HepG2 (cell line): Measurements from ENCODE around the gene SLC7A8. TPM values are rescaled to one million over a fixed set of nuclear protein-coding genes. Genes with fewer than 3 reads are reported as not detected.

Source experiments
- ATAC-seq: fragments of 200-7000 bp; cut with Tn5 transposase; 3 replicates; pipeline ENCODE4 v1.9.1; 2020; ENCODE audit warnings: mild to moderate bottlenecking, moderate library complexity
- BruUV-seq: library from RNA; stranded (reverse); fragments of 400-500 nt; replicated peaks from 2 replicates; lab custom pipeline; 2021; lab: Mats Ljungman, UMichigan
- CTCF ChIA-PET: fragments of 300-600 bp; formaldehyde crosslinking; extraction: SDS; loops from one replicate; lab custom pipeline; 2021; ENCODE audit warnings: low total read pairs, inconsistent platforms, low intra/inter-chr PET ratio; lab: Yijun Ruan, JAX
- POLR2A ChIA-PET: fragments of 350-600 bp; sonication (Branson Sonifier 250); formaldehyde crosslinking; loops from one replicate; lab custom pipeline; 2020; ENCODE audit warnings: antibody characterized with exemption, inconsistent platforms; lab: Yijun Ruan, JAX
- DNase-seq: peaks from one replicate; pipeline ENCODE4 v3.0.0-alpha.2; 2015; ENCODE audit warnings: low spot score
- FAIRE-seq: peaks from 3 replicates; lab custom pipeline; 2011; peaks lifted over from hg19 to GRCh38; lab: Jason Lieb, UNC
- H2AFZ ChIP-seq: one replicate; pipeline ENCODE4 v1.6.1; 2011; ENCODE audit warnings: low read length, inconsistent platforms
- H3K27ac ChIP-seq: fragments of 300-600 bp; 3 replicates; pipeline ENCODE4 v1.8.0; 2011; ENCODE audit warnings: mixed run types, mild to moderate bottlenecking, mixed read lengths, low read length, inconsistent platforms; ENCODE audit not compliant: insufficient read depth; ENCODE audit errors: extremely low read length
- H3K27me3 ChIP-seq, 2 experiments: fragments of 200-600 bp in 1 of 2; 2 replicates in 1 of 2; 3 replicates in 1 of 2; pipeline versions ENCODE4 v1.6.0 to v1.8.0; 2011; ENCODE audit warnings: low read length in 2 of 2, mild to moderate bottlenecking in 2 of 2, moderate library complexity in 2 of 2, inconsistent platforms in 1 of 2; ENCODE audit not compliant: insufficient read depth in 2 of 2, control insufficient read depth in 1 of 2
- H3K36me3 ChIP-seq, 2 experiments: fragments of 200-600 bp in 1 of 2; replicated peaks in 1 of 2; 2 replicates in 1 of 2; 3 replicates in 1 of 2; pipeline versions ENCODE4 v1.5.1 to v1.8.0; 2011; ENCODE audit warnings: low read length in 2 of 2, inconsistent platforms in 1 of 2; ENCODE audit not compliant: insufficient read depth in 2 of 2, control insufficient read depth in 1 of 2
- H3K4me1 ChIP-seq: 2 replicates; pipeline ENCODE4 v1.5.1; 2012; ENCODE audit warnings: low read length, inconsistent platforms; ENCODE audit not compliant: insufficient read depth
- H3K4me2 ChIP-seq: 2 replicates; pipeline ENCODE4 v1.6.0; 2011; ENCODE audit warnings: low read depth, low read length, inconsistent platforms
- H3K4me3 ChIP-seq, 3 experiments: fragments of 200-600 bp in 1 of 3; sonication (generic), shearing (Covaris generic) in 1 of 3; replicated peaks in 1 of 3; 2 replicates each; pipeline ENCODE4 v1.5.1; 2011 to 2016; ENCODE audit warnings: low read length in 3 of 3, inconsistent platforms in 2 of 3, low read depth in 2 of 3, mild to moderate bottlenecking in 2 of 3, control low read depth in 1 of 3, mixed read lengths in 1 of 3; ENCODE audit not compliant: insufficient read depth in 1 of 3
- H3K79me2 ChIP-seq: one replicate; pipeline ENCODE4 v1.6.1; 2011; ENCODE audit warnings: low read length, inconsistent platforms; ENCODE audit not compliant: insufficient read depth
- H3K9ac ChIP-seq: 2 replicates; pipeline ENCODE4 v1.6.0; 2011; ENCODE audit warnings: mild to moderate bottlenecking, low read depth, low read length, inconsistent platforms; ENCODE audit not compliant: insufficient read depth
- H3K9me3 ChIP-seq: 2 replicates; pipeline ENCODE4 v1.5.1; 2012; ENCODE audit warnings: mild to moderate bottlenecking, low read length
- H4K20me1 ChIP-seq: 2 replicates; pipeline ENCODE4 v1.6.0; 2011; ENCODE audit warnings: inconsistent platforms, mild to moderate bottlenecking, low read length, moderate library complexity; ENCODE audit not compliant: insufficient read depth
- EEA1 ChIP-seq: sonication (generic); formaldehyde crosslinking; IDR thresholded peaks from 2 replicates; pipeline ENCODE4 v1.5.1; 2020; ENCODE audit warnings: mild to moderate bottlenecking, missing genetic modification reagents, borderline replicate concordance
- EZH2 ChIP-seq: conservative IDR thresholded peaks from 2 replicates; pipeline ENCODE4 v1.6.1; 2012; ENCODE audit warnings: mild to moderate bottlenecking, low read depth, low read length, moderate library complexity
- FOXO1 ChIP-seq: sonication (generic); formaldehyde crosslinking; IDR thresholded peaks from 2 replicates; pipeline ENCODE4 v1.4.0; 2020; ENCODE audit warnings: missing genetic modification reagents
- HNF4A ChIP-seq: sonication (generic); formaldehyde crosslinking; IDR thresholded peaks from 2 replicates; pipeline ENCODE4 v1.4.0; 2020; ENCODE audit warnings: missing genetic modification reagents
- HNRNPK ChIP-seq: fragments of 200-400 bp; formaldehyde crosslinking; IDR thresholded peaks from 2 replicates; pipeline ENCODE4 v1.6.1; 2018; ENCODE audit warnings: low read length, low read depth, moderate library complexity, mild to moderate bottlenecking; ENCODE audit not compliant: poor library complexity, severe bottlenecking
- MIXL1 ChIP-seq: IDR thresholded peaks from 2 replicates; pipeline ENCODE4 v1.6.1; 2016
- MTF1 ChIP-seq: sonication (generic); formaldehyde crosslinking; IDR thresholded peaks from 2 replicates; pipeline ENCODE4 v1.5.0; 2020; ENCODE audit warnings: missing genetic modification reagents
- NFE2 ChIP-seq: sonication (generic); formaldehyde crosslinking; IDR thresholded peaks from 2 replicates; pipeline ENCODE4 v1.4.0; 2020; ENCODE audit warnings: missing genetic modification reagents
- REL ChIP-seq: sonication (generic); formaldehyde crosslinking; conservative IDR thresholded peaks from 2 replicates; pipeline ENCODE4 v1.8.0; 2022; ENCODE audit warnings: mild to moderate bottlenecking, missing genetic modification reagents, moderate library complexity
- ZIK1 ChIP-seq: sonication (generic); formaldehyde crosslinking; IDR thresholded peaks from 2 replicates; pipeline ENCODE4 v1.5.0; 2020; ENCODE audit warnings: mild to moderate bottlenecking, low read depth, missing genetic modification reagents, borderline replicate concordance
- ZNF563 ChIP-seq: sonication (generic); formaldehyde crosslinking; IDR thresholded peaks from 2 replicates; pipeline ENCODE4 v1.8.0; 2022; ENCODE audit warnings: mild to moderate bottlenecking, moderate library complexity, missing genetic modification reagents
- ZNF709 ChIP-seq: sonication (generic); formaldehyde crosslinking; IDR thresholded peaks from 2 replicates; pipeline ENCODE4 v1.5.0; 2020; ENCODE audit warnings: mild to moderate bottlenecking, missing genetic modification reagents
- WGBS: methylation state at CpG from one replicate; pipeline ENCODE4 v1.1.6; 2017; ENCODE audit warnings: low lambda C conversion rate; 5-methylcytosine and 5-hydroxymethylcytosine counted together
- in situ Hi-C: cut with HindIII; loops from 2 replicates; pipeline ENCODE4 v1.10.0; 2017; ENCODE audit warnings: low pct_unique_long_range_greater_than_20kb; ENCODE audit not compliant: extremely low pct_ligation_motif_present
- intact Hi-C: fragments of 100-400 bp; cut with micrococcal nuclease; formaldehyde crosslinking; loops from one replicate; pipeline ENCODE4 v1.10.0; 2022; ENCODE audit not compliant: unreplicated experiment
- polyA plus RNA-seq, 8 experiments: library from polyadenylated mRNA; depleted of rRNA in 3 of 8; stranded (reverse) in 7 of 8; unstranded in 1 of 8; fragments of >200 nt; fragmentation: Illumina TruSeq in 4 of 8; extraction: Trizol in 4 of 8; gene quantifications; 2 replicates each; pipeline versions ENCODE4 v1.2.1 to v1.2.3, GENCODE V29; 2011 to 2016; ENCODE audit warnings: low read depth in 4 of 8, missing spikeins in 1 of 8, mixed read lengths in 1 of 8; ENCODE audit not compliant: insufficient read depth in 1 of 8
- total RNA-seq, 5 experiments: library from RNA; depleted of rRNA; stranded (reverse); fragments of >200 nt; fragmentation: Illumina TruSeq; extraction: Trizol; gene quantifications; 2 replicates each; pipeline ENCODE4 v1.2.3, GENCODE V29; 2016; ENCODE audit warnings: low read depth in 1 of 5
- TF ChIP-seq, protein P1 (sequence below): IDR thresholded peaks from 2 replicates; pipeline ENCODE4 v1.6.1; 2016; ENCODE audit warnings: low read depth, control low read depth
- TF ChIP-seq, protein P2 (sequence below): sonication (generic); formaldehyde crosslinking; IDR thresholded peaks from 2 replicates; pipeline ENCODE4 v1.5.1; 2020; ENCODE audit warnings: mild to moderate bottlenecking, missing genetic modification reagents, borderline replicate concordance

The SLC7A8 gene
- total and polyA plus RNA-seq, 2 of the 13 experiments (the other 11 are each of a cell fraction or from before 2014, with no cell fraction given): 0.25 TPM; not detected in 1

DNA sequence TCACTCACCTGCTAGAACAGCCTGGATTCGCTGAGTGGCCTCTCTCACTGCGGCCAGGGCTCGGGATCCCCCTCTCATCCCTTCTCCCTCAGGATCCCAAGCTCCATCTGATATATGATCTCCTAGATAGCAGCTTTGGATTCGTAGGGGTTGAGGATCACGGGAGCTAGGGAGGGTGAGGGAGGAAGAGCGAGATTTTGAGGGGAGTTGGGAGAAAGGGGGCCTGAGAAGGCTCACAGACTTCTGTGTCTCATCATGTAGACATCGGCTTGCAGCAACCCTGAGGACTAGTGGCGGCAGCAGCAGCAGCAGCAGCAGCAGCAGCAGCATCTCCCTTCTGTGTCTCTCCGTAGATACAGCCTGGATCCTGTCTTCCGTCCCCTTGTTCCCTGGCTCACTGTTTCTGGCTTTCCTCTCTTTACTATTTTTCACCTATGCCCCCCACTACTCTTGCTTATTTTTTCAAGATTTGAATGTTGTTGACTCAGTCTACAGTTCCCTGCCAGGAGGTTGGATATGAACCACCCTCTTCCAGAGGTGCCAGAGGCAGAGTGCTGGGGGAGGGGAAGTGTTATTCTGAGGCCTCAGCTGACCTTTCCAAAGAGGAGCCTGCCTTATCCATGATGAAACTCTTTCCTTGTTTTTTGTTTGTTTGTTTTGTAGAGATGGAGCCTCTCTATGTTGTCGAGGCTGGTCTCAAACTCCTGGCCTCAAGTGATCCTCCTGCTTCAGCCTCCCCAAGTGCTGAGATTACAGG is 78.7 kb downstream of the SLC7A8 start, which contains the start of gene CIROP (continued):
- TF ChIP-seq, protein P1, sequence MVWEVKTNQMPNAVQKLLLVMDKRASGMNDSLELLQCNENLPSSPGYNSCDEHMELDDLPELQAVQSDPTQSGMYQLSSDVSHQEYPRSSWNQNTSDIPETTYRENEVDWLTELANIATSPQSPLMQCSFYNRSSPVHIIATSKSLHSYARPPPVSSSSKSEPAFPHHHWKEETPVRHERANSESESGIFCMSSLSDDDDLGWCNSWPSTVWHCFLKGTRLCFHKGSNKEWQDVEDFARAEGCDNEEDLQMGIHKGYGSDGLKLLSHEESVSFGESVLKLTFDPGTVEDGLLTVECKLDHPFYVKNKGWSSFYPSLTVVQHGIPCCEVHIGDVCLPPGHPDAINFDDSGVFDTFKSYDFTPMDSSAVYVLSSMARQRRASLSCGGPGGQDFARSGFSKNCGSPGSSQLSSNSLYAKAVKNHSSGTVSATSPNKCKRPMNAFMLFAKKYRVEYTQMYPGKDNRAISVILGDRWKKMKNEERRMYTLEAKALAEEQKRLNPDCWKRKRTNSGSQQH (CRISPR knock-in tag): no peak
- no peak for TF ChIP-seq NFE2
- TF ChIP-seq MIXL1: peak; percentile 3; the same call in 1 of the 2 replicates
- TF ChIP-seq HNRNPK: peak; percentile 79

DNA sequence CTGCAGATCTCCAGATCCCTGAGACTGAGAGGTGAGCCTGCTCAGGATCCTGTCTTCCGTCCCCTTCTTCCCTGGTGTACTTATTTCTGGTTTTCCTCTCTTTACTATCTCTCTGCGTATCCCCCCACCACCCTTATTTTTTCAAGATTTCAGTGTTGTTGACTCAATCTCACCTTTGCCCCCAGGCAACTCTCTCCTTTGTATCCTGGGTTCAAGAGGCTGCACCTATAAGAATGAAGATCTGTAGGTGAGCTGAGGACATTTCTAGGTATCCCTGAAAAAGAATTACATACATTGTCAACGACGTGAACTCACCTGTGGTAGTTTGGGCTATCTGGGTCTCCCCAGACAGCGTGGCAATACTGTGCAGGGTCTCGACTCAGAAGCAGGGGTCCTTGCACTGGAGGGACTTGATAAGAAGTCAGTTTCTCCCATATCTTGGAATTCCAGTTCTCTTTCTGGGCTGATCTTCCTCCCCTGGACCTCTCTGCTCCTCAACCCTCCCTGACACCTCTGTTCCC is 79.3 kb downstream of the SLC7A8 start:
- intact Hi-C loops: no loop called here
- Histone ChIP-seq H3K9me3 (no peaks in the 10 kb centered on the region), H3K27me3 (peaks cover 8 to 45% of the 10 kb centered on the region in 2 experiments), H3K4me3 (peak overlapping the region in 1 of 3 experiments; percentile 44; a peak in 3 of 6 replicates), H3K36me3 (peaks cover 0 to 2% of the 10 kb centered on the region in 2 experiments; a peak in 3 of 5 replicates), H3K79me2 (no peaks in the 10 kb centered on the region), H2AFZ (peak overlapping the region; percentile 39), H3K4me2 (peak overlapping the region; percentile 70), H3K4me1 (peaks cover 40% of the 10 kb centered on the region), H3K9ac (peak overlapping the region; percentile 19; the same call in 1 of the 2 replicates), H3K27ac (no peak overlapping the region), H4K20me1 (no peaks in the 10 kb centered on the region)
- FAIRE-seq (no peak), ATAC-seq (peak; percentile 2), DNase-seq (no peak)
- WGBS: 20% methylated on average over 6 of the region's 6 CpGs
- POLR2A ChIA-PET: interaction anchor here (1.4 to 4.5 kb wide), 2 partner anchors 9 to 122 kb away, joined by 3 to 52 read pairs; partner anchors contain the start of genes ACIN1 and C14orf119
- no TSS peak for BruUV-seq
- TF ChIP-seq ZIK1 (CRISPR knock-in tag) (0 out of 2 replicates have a peak, but pooled peaks have one; percentile 60), MTF1 (CRISPR knock-in tag) (no peak), REL (CRISPR knock-in tag) (no peak), FOXO1 (CRISPR knock-in tag) (peak; percentile 12; the same call in 1 of the 2 replicates), ZNF563 (CRISPR knock-in tag) (peak; percentile 25; the same call in 1 of the 2 replicates), HNF4A (CRISPR knock-in tag) (peak; percentile 17; the same call in 1 of the 2 replicates), EEA1 (peak; percentile 53; the same call in 1 of the 2 replicates), EZH2 (0 out of 2 replicates have a peak, but pooled peaks have one; percentile 17), ZNF709 (CRISPR knock-in tag) (0 out of 2 replicates have a peak, but pooled peaks have one; percentile 60)
- TF ChIP-seq, protein P2, sequence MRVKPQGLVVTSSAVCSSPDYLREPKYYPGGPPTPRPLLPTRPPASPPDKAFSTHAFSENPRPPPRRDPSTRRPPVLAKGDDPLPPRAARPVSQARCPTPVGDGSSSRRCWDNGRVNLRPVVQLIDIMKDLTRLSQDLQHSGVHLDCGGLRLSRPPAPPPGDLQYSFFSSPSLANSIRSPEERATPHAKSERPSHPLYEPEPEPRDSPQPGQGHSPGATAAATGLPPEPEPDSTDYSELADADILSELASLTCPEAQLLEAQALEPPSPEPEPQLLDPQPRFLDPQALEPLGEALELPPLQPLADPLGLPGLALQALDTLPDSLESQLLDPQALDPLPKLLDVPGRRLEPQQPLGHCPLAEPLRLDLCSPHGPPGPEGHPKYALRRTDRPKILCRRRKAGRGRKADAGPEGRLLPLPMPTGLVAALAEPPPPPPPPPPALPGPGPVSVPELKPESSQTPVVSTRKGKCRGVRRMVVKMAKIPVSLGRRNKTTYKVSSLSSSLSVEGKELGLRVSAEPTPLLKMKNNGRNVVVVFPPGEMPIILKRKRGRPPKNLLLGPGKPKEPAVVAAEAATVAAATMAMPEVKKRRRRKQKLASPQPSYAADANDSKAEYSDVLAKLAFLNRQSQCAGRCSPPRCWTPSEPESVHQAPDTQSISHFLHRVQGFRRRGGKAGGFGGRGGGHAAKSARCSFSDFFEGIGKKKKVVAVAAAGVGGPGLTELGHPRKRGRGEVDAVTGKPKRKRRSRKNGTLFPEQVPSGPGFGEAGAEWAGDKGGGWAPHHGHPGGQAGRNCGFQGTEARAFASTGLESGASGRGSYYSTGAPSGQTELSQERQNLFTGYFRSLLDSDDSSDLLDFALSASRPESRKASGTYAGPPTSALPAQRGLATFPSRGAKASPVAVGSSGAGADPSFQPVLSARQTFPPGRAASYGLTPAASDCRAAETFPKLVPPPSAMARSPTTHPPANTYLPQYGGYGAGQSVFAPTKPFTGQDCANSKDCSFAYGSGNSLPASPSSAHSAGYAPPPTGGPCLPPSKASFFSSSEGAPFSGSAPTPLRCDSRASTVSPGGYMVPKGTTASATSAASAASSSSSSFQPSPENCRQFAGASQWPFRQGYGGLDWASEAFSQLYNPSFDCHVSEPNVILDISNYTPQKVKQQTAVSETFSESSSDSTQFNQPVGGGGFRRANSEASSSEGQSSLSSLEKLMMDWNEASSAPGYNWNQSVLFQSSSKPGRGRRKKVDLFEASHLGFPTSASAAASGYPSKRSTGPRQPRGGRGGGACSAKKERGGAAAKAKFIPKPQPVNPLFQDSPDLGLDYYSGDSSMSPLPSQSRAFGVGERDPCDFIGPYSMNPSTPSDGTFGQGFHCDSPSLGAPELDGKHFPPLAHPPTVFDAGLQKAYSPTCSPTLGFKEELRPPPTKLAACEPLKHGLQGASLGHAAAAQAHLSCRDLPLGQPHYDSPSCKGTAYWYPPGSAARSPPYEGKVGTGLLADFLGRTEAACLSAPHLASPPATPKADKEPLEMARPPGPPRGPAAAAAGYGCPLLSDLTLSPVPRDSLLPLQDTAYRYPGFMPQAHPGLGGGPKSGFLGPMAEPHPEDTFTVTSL: no peak
- CTCF ChIA-PET: no interaction called here
- in situ Hi-C loops: no loop called here
